ENCODE data around the gene ZCCHC24. TPM values are rescaled to one million over a fixed set of nuclear protein-coding genes. Genes with fewer than 3 reads are reported as not detected.

Gene ZCCHC24
- total RNA-seq, 1 donor from 2014 or later = 34.7 TPM

DNA sequence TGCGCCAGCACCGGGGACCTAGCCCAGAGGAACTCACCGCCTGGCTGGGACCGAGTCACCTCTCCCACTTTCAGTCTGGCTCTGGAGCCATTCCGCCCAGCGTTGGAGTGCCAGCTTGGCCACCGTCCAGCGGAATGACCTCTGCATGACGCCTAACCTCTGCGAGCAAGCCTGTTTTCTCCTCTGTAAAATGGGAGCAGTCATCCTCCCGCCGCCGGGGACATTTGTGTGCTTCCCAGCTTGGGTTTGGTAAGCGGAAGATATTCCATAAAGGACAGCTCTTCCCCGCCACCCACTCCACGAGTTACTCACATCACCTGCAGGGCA is 1.3 kb upstream of the ZCCHC24 start:
- no peaks in the 10 kb centered on the region for H3K36me3 ChIP-seq
- H3K4me1 ChIP-seq = peaks cover 30% of the 10 kb centered on the region
- H3K4me3 ChIP-seq = peak overlapping the region; percentile 96
- H3K9me3 ChIP-seq = no peaks in the 10 kb centered on the region
- intact Hi-C loops (cut with DNase I) = no loop called here
- TF ChIP-seq, protein P1, sequence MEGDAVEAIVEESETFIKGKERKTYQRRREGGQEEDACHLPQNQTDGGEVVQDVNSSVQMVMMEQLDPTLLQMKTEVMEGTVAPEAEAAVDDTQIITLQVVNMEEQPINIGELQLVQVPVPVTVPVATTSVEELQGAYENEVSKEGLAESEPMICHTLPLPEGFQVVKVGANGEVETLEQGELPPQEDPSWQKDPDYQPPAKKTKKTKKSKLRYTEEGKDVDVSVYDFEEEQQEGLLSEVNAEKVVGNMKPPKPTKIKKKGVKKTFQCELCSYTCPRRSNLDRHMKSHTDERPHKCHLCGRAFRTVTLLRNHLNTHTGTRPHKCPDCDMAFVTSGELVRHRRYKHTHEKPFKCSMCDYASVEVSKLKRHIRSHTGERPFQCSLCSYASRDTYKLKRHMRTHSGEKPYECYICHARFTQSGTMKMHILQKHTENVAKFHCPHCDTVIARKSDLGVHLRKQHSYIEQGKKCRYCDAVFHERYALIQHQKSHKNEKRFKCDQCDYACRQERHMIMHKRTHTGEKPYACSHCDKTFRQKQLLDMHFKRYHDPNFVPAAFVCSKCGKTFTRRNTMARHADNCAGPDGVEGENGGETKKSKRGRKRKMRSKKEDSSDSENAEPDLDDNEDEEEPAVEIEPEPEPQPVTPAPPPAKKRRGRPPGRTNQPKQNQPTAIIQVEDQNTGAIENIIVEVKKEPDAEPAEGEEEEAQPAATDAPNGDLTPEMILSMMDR (IDR thresholded peaks at IDR 0.05) = no peak
- DNase-seq (peak; percentile 83), ATAC-seq (peak in 1 of 2 donors; percentile 13)
- H3K27ac ChIP-seq = peak overlapping the region; percentile 77
- no peaks in the 10 kb centered on the region for H3K27me3 ChIP-seq (ENCODE audit: low read depth)

DNA sequence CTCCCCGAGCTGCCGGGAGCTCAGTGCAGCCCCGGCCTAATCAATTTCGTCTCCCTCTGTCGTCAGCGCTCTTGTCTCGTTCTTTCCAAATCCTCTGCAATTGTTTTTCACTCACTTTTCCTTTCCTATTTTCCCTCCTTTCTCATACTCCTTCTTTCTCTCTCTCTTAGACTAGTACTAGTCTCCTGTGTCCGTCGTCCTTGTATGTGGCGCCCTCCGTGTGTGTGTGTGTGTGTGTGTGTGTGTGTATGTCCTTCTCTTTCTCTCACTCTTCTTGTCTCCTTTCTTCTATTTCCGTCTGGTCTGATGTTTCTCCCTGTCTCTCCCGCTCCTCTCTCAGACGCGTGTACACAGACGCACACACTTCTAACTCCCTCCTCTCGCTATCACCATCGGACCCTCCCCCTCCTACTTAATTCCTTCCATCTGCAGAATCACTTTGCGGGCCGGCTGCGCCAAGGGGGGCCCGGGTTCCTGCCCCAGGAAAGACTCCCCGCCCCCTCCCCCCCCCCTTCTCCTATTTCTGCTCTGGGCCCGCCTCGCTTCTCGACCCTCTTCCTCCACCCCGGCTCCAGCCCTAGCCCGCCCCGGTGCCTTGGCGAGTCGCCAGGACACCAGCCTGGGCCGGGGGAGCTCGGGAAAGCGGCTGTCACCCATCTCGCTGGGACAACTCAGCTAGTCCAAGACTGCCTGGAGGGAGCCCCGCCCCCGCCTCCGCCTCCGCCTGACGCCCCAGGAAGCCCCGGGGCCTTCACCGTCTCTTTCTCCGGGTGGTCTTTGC is 743 bp upstream of the ZCCHC24 start:
- peaks cover 30% of the 10 kb centered on the region for H3K4me1 ChIP-seq
- no peaks in the 10 kb centered on the region for H3K9me3 ChIP-seq
- peak overlapping the region; percentile 77 for H3K27ac ChIP-seq
- no peak for DNase-seq
- TF ChIP-seq, protein P1 (IDR thresholded peaks at IDR 0.05) = no peak
- intact Hi-C loops (cut with DNase I) = no loop called here
- H3K4me3 ChIP-seq = peak overlapping the region; percentile 96
- no peaks in the 10 kb centered on the region for H3K36me3 ChIP-seq
- peak; percentile 0 to 9 for ATAC-seq
- no peaks in the 10 kb centered on the region for H3K27me3 ChIP-seq (ENCODE audit: low read depth)

GRCh38 chr10:79444199-79445119 is 965 bp downstream of the ZCCHC24 start:
- Histone ChIP-seq H3K27me3 (ENCODE audit: low read depth) (no peaks in the 10 kb centered on the region), H3K9me3 (no peaks in the 10 kb centered on the region), H3K4me3 (peak overlapping the region; percentile 96), H3K27ac (peak overlapping the region; percentile 92), H3K4me1 (peaks cover 30% of the 10 kb centered on the region), H3K36me3 (no peaks in the 10 kb centered on the region)
- TF ChIP-seq, protein P1 (IDR thresholded peaks at IDR 0.05) = no peak
- ATAC-seq (peak; percentile 64 to 66), DNase-seq (peak; percentile 77)
- intact Hi-C loops (cut with DNase I) = no loop called here

- Histone ChIP-seq H3K9me3 (no peaks in the 10 kb centered on the region), H3K4me3 (peak overlapping the region; percentile 96), H3K36me3 (no peaks in the 10 kb centered on the region), H3K27ac (peak overlapping the region; percentile 92), H3K4me1 (peaks cover 36% of the 10 kb centered on the region), H3K27me3 (ENCODE audit: low read depth) (no peaks in the 10 kb centered on the region)
- intact Hi-C loops (cut with DNase I) = no loop called here
- DNase-seq (no peak), ATAC-seq (no peak)
- TF ChIP-seq, protein P1 (IDR thresholded peaks at IDR 0.05) = no peak
These were observed 1.9 kb downstream of the ZCCHC24 start for GRCh38 chr10:79443338-79444198.
